ENCODE data around the gene HSD11B2.

HSD11B2 gene

GRCh38 chr16:67436640-67437193, 5.8 kb downstream of the HSD11B2 start:
- DNase-seq = no peak

- no peak for DNase-seq
Observed at GRCh38 chr16:67437513-67437912, 6.6 kb downstream of the HSD11B2 start.

GRCh38 chr16:67438098-67438791, 7.3 kb downstream of the HSD11B2 start:
- DNase-seq = no peak

GRCh38 chr16:67438824-67439393, 8.0 kb downstream of the HSD11B2 start:
- no peak for DNase-seq

GRCh38 chr16:67441271-67441753, 10.4 kb downstream of the HSD11B2 start:
- DNase-seq = no peak

GRCh38 chr16:67441907-67442306, 11.0 kb downstream of the HSD11B2 start:
- no peak for DNase-seq

- no peak for DNase-seq
Observed at GRCh38 chr16:67442581-67443255, 11.8 kb downstream of the HSD11B2 start.

- no peak for DNase-seq
Observed at GRCh38 chr16:67443265-67443664, 12.3 kb downstream of the HSD11B2 start.

- no peak for DNase-seq
Observed at GRCh38 chr16:67444259-67445125, 13.6 kb downstream of the HSD11B2 start.

- no peak for DNase-seq
Observed at GRCh38 chr16:67445126-67445426, 14.2 kb downstream of the HSD11B2 start.

- no peak for DNase-seq
Observed at GRCh38 chr16:67445441-67445912, 14.6 kb downstream of the HSD11B2 start.

GRCh38 chr16:67445913-67446907, 15.3 kb downstream of the HSD11B2 start:
- no peak for DNase-seq

GRCh38 chr16:67446968-67447507, 16.1 kb downstream of the HSD11B2 start:
- no peak for DNase-seq

- DNase-seq = no peak
Observed at GRCh38 chr16:67447508-67448076, 16.7 kb downstream of the HSD11B2 start.

GRCh38 chr16:67448580-67448979, 17.7 kb downstream of the HSD11B2 start:
- DNase-seq = no peak

- no peak for DNase-seq
Observed at GRCh38 chr16:67449336-67449735, 18.4 kb downstream of the HSD11B2 start.

- no peak for DNase-seq
Observed at GRCh38 chr16:67449739-67450138, 18.8 kb downstream of the HSD11B2 start.

GRCh38 chr16:67451061-67451703, 20.3 kb downstream of the HSD11B2 start:
- DNase-seq = no peak

- no peak for DNase-seq
Observed at GRCh38 chr16:67451704-67452435, 20.9 kb downstream of the HSD11B2 start.

- DNase-seq = no peak
Observed at GRCh38 chr16:67454104-67454503, 23.2 kb downstream of the HSD11B2 start.
